T-helper 2 cell treated with Interferon-gamma antibody and Interleukin-4, amounts not matched to agents 5 μg/mL and 100 μg/mL, for 36 hours (primary cell): ENCODE measurements around the gene SGK1.
A peak's percentile ranks its signal among the peaks of the same experiment; 100 is the strongest.

Experiments used
- DNase-seq: peaks from one replicate; pipeline ENCODE4 v3.0.0; 2021; ENCODE audit warnings: low spot score
- H3K27ac Mint-ChIP-seq: one replicate; pipeline ENCODE4 v1.8.0; 2021; ENCODE audit warnings: mild to moderate bottlenecking, mixed read lengths
- H3K27me3 Mint-ChIP-seq: one replicate; pipeline ENCODE4 v1.8.0; 2021; ENCODE audit warnings: low read depth, mixed read lengths
- H3K36me3 Mint-ChIP-seq: one replicate; pipeline ENCODE4 v1.8.0; 2021; ENCODE audit warnings: low read depth, mixed read lengths
- H3K4me1 Mint-ChIP-seq: one replicate; pipeline ENCODE4 v1.8.0; 2021; ENCODE audit warnings: low read depth, mixed read lengths
- H3K4me3 Mint-ChIP-seq: one replicate; pipeline ENCODE4 v1.8.0; 2022; ENCODE audit warnings: mild to moderate bottlenecking, moderate library complexity, mixed read lengths
- H3K9me3 Mint-ChIP-seq: one replicate; pipeline ENCODE4 v1.8.0; 2021; ENCODE audit warnings: mixed read lengths

SGK1 gene

DNA sequence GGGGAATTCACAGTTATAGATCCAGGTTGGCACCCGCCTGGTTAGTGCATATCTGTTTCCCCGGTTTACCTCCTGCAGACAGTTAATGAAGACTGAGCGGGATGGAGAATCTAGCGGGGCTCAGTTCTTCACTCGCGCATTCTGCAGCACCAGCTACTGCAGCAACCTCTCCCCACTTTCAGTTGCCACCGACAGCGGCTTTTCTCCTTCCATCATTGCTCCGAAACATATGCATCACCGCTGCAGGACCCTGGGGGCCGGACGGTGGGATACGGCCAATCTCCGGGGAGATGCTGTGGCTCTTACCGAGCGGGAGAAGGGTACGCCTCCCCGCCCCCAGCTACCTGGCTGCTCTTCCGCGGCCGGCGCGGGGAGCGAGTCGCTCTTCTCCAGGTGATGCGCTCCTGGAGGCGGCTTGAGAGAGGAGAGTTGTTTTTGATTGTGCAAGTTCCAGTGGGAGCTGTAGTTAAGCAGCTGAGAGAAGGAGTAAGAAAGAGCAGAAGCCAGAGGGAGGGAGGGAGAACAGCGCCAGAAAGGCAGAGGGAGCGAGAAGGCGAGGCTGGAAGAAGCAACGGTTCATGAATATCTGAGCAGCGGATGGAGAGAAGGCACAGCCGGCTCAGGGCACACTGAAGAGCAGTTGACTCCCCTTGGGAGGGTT lies at the start of gene SGK1:
Gene SGK1 (minus strand): TSS at position 642 of the 661 bp plus-strand sequence. CDS start 652 bp downstream, outside the sequence.
- Mint-ChIP-seq H3K4me1 (peaks cover 24% of the 10 kb centered on the region), H3K4me3 (peak within 1 kb of the TSS; percentile 94), H3K27me3 (peaks cover 57% of the 10 kb centered on the region), H3K9me3 (peaks cover 13% of the 10 kb centered on the region), H3K36me3 (peaks cover 3% of the 10 kb centered on the region), H3K27ac (no peak within 1 kb of the TSS)
- peak; percentile 10 for DNase-seq

DNA sequence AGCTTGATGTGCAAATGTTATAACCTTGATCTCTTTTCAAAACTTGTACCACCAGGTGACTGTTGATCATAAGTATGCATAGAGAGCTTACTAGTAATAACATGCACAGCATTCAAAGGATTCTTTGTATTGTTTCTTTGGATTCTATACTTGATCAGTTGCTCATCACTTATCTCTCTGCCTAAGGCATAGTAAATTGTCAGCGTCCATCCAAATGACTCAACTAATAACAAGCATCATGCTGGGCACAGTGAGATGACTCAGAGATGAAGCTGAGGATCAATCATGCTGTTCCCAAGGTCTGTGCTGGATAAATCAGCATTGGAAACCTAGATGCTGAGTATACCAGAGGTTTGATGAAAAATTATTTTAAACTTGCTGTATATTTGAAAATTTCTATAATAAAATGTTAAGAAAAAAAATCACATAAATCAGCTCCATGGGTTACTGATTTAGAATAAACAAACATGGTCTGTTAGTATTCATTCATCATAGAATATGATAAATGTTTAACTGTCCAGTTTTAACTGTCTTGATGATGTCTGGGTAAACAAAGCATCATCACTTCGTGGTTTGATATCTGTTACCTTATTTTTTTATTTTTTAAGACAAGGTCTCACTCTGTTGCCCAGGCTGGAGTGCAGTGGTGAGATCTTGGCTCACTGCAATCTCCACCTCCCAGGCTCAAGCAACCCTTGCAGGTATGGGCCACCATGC lies 45.6 kb upstream of the SGK1 start:
- no peak overlapping the region for H3K27ac Mint-ChIP-seq
- peaks cover 2% of the 10 kb centered on the region for H3K4me1 Mint-ChIP-seq
- no peak for DNase-seq
- no peaks in the 10 kb centered on the region for H3K27me3 Mint-ChIP-seq
- no peaks in the 10 kb centered on the region for H3K36me3 Mint-ChIP-seq
- no peaks in the 10 kb centered on the region for H3K9me3 Mint-ChIP-seq
- no peak overlapping the region for H3K4me3 Mint-ChIP-seq

DNA sequence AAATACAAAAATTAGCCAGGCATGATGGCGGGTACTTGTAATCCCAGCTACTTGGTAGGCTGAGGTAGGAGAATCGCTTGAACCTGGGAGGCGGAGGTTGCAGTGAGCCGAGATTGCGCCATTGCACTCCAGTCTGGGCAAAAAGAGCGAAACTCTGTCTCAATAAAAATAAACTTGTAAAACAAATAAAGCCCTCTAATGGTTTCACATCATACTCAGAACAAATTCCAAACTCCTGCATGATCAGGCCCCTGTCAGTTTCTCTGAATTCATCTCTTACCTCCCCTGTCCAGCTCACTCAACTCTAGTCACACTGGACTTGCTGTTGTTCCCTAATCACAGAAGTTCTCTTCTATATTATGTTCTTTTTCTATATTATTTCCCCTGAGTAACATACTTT lies 43.1 kb upstream of the SGK1 start:
- no peak overlapping the region for H3K4me3 Mint-ChIP-seq
- peaks cover 4% of the 10 kb centered on the region for H3K9me3 Mint-ChIP-seq
- no peak overlapping the region for H3K27ac Mint-ChIP-seq

GRCh38 chr6:134359302-134359701 lies 41.4 kb upstream of the SGK1 start:
- Mint-ChIP-seq H3K36me3 (no peaks in the 10 kb centered on the region), H3K9me3 (peaks cover 14% of the 10 kb centered on the region), H3K27ac (no peak overlapping the region), H3K4me3 (no peak overlapping the region), H3K27me3 (no peaks in the 10 kb centered on the region), H3K4me1 (peaks cover 4% of the 10 kb centered on the region)
- DNase-seq: no peak

More for the DNA sequence above, 43.1 kb upstream of the SGK1 start:
- Mint-ChIP-seq H3K36me3 (no peaks in the 10 kb centered on the region), H3K4me1 (peaks cover 4% of the 10 kb centered on the region), H3K27me3 (no peaks in the 10 kb centered on the region)
- DNase-seq: no peak

DNA sequence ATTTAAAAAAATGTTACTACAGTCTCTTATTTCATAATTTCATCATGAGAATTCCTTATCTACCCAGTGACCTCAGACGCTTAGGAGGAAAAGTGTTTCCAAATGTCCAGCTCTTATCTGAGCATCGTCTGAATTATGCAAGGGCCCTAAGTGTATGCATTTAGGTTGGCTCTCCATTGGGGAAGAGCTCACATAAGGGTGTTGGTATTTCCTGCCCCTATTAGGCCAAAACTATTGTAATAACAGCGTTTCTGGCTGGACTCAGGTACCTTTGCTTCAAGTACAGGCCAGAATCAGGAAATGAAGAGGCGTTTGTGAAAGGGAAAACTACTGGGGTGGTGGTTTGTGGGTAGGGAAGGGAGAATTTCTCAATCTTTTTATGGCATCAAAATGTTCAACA lies 40.4 kb upstream of the SGK1 start:
- Mint-ChIP-seq H3K9me3 (peaks cover 14% of the 10 kb centered on the region), H3K36me3 (no peaks in the 10 kb centered on the region), H3K27me3 (no peaks in the 10 kb centered on the region), H3K4me3 (no peak overlapping the region), H3K27ac (no peak overlapping the region), H3K4me1 (peaks cover 11% of the 10 kb centered on the region)
- no peak for DNase-seq

DNA sequence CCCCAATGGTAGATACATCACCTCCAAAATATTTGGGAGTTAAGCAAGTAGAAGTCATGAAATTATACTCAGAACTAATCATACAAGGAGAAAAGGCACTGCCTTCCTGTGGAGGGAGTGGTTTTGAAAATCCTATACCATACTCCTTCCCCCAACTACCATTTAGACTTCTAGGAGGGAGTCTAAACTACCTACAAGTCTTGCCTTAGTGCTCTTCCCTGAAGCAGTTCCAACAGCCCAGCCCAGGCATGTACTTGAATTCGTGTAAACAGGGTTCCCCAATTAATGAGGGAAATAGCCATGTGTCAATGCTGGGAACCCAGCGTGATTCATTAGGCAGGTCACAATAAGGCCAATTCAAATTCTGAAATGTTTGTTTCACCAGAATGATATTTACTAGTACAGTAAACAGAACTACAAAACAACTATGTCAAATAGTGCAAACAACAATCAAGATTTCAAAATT lies 39.1 kb upstream of the SGK1 start:
- H3K36me3 Mint-ChIP-seq: no peaks in the 10 kb centered on the region
- H3K27ac Mint-ChIP-seq: no peak overlapping the region
- no peak overlapping the region for H3K4me3 Mint-ChIP-seq
- H3K27me3 Mint-ChIP-seq: no peaks in the 10 kb centered on the region
- no peak for DNase-seq
- H3K4me1 Mint-ChIP-seq: peaks cover 23% of the 10 kb centered on the region
- H3K9me3 Mint-ChIP-seq: peaks cover 14% of the 10 kb centered on the region

DNA sequence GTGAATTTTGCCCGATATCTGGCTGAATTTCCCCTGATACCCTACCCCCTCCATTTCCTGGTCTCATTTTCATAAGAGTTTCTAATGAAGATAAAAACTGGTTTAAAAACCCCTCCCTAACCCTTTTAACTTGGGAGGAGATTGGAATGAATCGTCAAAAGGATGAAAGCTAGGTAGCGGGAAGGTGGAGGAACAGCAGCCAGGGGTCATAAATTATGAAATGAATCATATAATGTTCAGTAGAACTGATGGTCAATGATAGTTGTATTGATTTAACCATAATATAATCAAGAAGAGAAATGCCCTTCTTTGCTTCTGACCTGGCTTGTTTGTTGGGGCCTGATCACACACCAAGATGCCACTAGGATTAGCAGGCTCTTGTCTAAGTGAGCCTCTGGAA lies 38.5 kb upstream of the SGK1 start:
- Mint-ChIP-seq H3K4me3 (no peak overlapping the region), H3K36me3 (no peaks in the 10 kb centered on the region), H3K9me3 (peaks cover 14% of the 10 kb centered on the region), H3K27ac (no peak overlapping the region), H3K27me3 (no peaks in the 10 kb centered on the region), H3K4me1 (peaks cover 30% of the 10 kb centered on the region)
- DNase-seq: no peak

DNA sequence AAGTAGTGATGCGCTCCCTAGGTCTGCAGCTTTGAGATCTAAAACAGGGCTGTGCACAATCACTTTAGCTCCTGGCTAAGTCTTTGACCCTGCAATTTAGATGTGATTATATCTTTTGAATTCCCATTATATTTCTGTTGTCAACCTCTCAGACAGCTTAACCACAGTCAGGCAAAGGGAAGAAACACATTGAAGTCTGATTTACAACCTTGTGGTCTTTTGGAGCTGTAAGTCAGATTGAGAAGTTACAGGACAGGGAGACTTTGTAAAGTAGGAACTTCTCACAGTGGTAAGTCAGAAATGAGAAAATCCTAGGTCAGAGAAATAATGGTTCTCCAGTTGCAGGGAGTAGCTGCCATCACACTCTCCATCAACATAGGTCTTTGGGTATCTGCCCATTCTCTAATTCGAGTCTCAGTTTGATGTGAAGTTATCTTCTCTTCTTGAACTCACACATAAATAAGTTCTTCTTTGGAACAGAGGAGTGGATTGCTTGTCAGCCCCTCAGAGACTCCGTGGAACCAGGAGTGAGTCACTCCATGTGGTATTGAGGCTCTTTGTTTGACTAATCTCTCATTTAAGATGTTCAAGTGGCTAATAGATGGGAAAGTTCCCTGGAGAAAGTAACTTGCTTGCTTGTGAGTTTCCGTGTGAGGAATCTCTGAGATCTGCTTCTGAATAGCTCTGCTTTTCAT lies 35.0 kb upstream of the SGK1 start:
- DNase-seq: peak; percentile 37
- H3K36me3 Mint-ChIP-seq: no peaks in the 10 kb centered on the region
- no peaks in the 10 kb centered on the region for H3K27me3 Mint-ChIP-seq
- H3K4me1 Mint-ChIP-seq: peaks cover 26% of the 10 kb centered on the region
- H3K9me3 Mint-ChIP-seq: peaks cover 14% of the 10 kb centered on the region
- no peak overlapping the region for H3K27ac Mint-ChIP-seq
- no peak overlapping the region for H3K4me3 Mint-ChIP-seq

DNA sequence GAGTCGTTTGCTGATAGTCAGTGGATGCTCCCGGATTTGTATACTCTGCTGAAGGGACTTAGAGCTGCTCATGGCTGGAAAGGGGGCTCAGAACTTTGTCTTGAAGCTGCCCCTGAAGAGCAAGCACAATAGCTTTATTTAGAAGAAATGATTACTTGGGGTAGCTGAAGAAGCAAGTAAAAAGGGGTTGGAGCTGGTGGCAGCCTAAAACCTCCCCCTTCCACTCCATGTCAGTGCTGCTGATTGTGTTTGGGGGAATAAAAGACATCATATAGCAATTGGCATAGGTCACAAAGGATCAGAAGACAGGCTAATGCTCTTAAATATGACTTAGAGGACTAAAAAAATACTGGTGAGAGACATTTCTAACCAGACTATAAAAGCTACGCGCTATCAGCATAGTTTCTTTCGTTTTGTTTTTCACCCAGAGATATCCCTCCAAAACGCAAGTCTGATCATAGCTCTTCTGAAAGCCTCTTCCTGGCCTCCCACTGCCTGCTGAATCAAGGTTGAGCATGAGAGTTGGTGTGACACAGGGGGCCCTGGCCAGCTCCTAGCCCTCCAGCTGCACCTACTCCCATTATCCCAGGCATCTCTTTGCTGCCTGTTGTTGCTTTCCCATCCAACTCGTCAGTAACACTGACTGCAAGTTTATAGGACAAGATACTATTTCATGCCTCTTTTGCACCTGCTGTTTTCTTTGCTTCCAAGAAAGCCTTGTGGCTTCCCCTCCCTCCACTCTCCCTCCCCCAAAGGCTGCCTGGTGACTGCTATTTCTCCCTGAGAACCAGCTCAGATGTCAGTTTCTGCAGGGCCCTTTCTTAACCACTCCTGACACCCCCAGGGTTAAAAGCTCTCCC lies 33.9 kb upstream of the SGK1 start:
- Mint-ChIP-seq H3K27me3 (no peaks in the 10 kb centered on the region), H3K9me3 (peaks cover 14% of the 10 kb centered on the region), H3K4me1 (peaks cover 26% of the 10 kb centered on the region), H3K4me3 (peak overlapping the region; percentile 76), H3K27ac (peak overlapping the region; percentile 88), H3K36me3 (no peaks in the 10 kb centered on the region)
- DNase-seq: peak; percentile 17

DNA sequence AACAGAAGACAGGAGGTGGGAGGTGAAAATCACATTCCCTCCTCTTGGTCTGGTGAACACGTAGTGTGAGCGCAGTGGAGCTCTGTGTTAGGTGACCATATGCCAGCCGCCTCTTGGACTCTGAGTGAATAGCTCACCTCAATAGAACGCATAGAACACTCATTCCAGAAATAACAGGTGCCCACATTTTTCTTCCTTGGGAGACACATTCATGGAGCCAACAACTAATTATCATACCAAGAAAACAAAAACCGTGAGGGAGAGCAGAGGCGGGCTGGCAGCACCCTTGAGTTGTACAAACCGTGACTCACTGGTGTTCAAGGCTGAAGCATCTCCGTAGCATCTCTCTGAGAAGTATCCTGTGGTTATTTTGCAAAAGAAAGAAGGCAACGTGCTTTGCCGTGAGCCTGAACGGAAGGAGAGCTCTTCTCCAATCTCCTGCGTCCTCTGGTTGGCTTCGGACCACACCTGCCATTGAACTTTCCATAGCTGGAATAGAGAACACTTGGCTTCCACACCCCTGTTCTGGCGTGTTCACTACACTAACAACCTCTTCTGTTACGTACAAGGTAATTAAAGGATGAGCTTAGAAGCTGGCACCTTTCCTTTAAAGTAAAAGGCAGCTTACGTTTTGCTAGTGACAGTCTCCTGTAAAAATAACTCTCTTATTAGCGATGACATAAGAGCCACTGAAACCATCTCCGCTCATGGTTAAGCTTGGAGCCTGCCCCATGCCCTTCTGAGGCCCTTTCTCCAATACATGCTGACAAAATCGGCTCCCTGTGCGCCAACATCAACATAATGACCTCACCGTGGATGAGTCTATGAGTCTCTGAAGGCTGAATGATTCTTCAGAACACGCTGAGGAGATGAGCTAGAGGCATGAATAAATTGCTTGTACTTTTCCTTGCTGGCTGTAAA lies 30.2 kb upstream of the SGK1 start:
- Mint-ChIP-seq H3K4me1 (peaks cover 22% of the 10 kb centered on the region), H3K36me3 (no peaks in the 10 kb centered on the region), H3K4me3 (no peak overlapping the region), H3K9me3 (no peaks in the 10 kb centered on the region), H3K27ac (no peak overlapping the region), H3K27me3 (no peaks in the 10 kb centered on the region)
- no peak for DNase-seq

DNA sequence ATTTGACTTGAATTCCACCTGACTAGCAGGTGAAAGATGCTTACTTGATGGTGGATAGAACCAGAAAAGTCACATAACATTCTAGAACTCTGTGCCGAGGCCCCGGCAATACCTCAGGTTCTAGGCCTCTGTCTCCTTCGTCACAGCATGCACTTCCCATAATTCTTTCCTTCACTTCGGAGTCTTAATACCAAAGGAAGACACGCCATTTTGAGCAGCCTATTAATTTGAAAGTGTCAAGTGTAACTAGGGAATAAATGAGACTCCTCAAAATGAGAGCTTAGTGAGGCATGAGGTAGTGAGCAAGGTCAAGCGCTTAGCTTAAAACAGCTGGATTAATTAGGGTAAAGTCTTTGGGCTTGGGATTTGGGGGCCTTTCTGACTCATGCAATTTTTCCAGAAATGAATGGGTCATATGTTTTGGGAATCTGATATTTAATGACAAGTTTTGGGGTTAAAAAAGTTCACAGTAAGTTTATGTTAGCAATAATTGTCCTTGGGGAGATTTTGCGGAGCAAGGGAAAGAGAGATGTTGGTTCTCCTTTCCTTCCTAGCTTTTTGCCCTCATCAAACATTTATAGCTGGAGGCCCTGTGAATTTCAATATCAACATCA lies 29.1 kb upstream of the SGK1 start:
- H3K27ac Mint-ChIP-seq: no peak overlapping the region
- H3K4me1 Mint-ChIP-seq: peaks cover 11% of the 10 kb centered on the region
- H3K4me3 Mint-ChIP-seq: no peak overlapping the region
- no peaks in the 10 kb centered on the region for H3K9me3 Mint-ChIP-seq
- DNase-seq: no peak
- H3K36me3 Mint-ChIP-seq: no peaks in the 10 kb centered on the region
- H3K27me3 Mint-ChIP-seq: no peaks in the 10 kb centered on the region

DNA sequence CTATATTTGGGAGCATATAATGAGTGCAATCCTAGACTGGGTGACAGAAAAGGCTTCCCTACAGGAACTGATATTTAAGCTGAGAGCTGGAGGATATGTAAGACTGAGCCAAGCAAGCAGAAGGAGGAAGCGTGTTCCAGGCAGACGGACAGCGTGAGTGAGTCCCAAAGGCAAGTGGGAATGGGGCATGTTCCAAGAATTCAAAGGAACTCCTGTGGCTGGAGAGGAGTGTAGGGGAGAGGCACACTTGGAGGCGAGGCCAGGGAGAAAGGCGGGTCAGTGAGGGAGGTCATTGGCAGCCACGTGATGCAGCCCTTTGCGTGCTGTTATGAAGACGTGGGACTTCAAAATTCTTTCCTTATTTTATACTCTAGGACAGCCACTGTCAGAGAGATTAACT lies 27.9 kb upstream of the SGK1 start:
- no peaks in the 10 kb centered on the region for H3K27me3 Mint-ChIP-seq
- no peaks in the 10 kb centered on the region for H3K36me3 Mint-ChIP-seq
- no peak overlapping the region for H3K27ac Mint-ChIP-seq

More for the DNA sequence above, 27.9 kb upstream of the SGK1 start:
- DNase-seq: no peak
- H3K4me3 Mint-ChIP-seq: no peak overlapping the region
- H3K9me3 Mint-ChIP-seq: no peaks in the 10 kb centered on the region
- peaks cover 4% of the 10 kb centered on the region for H3K4me1 Mint-ChIP-seq
